Right lobe of liver (tissue), 4 donors: ENCODE data around the gene TSR3.
"Not testable (repeated sequence)": the region's sequence is repeated elsewhere in the genome, so short reads cannot be mapped to it uniquely, and the experiment has no call there.

ENCODE experiments used
- POLR2A ChIP-seq: fragments of 450-650 bp; IDR thresholded peaks from one replicate; pipeline ENCODE4 v1.6.1; 2017; ENCODE audit warnings: antibody characterized with exemption, mild to moderate bottlenecking
- TF ChIP-seq, protein P1 (sequence below), 4 donors: fragments of 200-600 bp in 3 of 4; fragments of 450-650 bp in 1 of 4; IDR thresholded peaks; one replicate each; pipeline versions ENCODE4 v1.5.1 to v1.8.0; 2016 to 2022; ENCODE audit warnings: antibody characterized with exemption in 4 of 4, mild to moderate bottlenecking in 2 of 4
- donor health status: DM: no; HTN: no; CAD: no.
- donor health status: DM: no; HTN: no; CAD: no.
- donor health status: DM: no; HTN: yes; CAD: no.

DNA sequence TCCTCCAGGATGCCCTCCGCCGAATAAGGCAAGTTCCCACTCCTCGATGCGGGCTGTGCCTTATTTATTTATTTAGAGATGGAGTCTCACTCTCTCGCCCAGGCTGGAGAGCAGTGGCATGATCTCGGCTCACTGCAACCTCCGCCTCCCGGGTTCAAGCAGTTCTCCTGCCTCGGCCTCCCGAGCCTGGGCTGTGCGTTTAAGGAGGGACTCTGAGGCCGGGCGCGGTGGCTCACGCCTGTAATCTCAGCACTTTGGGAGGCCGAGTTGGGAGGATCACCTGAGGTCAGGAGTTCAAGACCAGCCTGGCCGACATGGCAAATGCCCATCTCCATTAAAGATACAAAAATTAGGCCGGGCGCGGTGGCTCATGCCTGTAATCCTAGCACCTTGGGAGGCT lies 23.5 kb downstream of the TSR3 start:
- TF ChIP-seq, protein P1, sequence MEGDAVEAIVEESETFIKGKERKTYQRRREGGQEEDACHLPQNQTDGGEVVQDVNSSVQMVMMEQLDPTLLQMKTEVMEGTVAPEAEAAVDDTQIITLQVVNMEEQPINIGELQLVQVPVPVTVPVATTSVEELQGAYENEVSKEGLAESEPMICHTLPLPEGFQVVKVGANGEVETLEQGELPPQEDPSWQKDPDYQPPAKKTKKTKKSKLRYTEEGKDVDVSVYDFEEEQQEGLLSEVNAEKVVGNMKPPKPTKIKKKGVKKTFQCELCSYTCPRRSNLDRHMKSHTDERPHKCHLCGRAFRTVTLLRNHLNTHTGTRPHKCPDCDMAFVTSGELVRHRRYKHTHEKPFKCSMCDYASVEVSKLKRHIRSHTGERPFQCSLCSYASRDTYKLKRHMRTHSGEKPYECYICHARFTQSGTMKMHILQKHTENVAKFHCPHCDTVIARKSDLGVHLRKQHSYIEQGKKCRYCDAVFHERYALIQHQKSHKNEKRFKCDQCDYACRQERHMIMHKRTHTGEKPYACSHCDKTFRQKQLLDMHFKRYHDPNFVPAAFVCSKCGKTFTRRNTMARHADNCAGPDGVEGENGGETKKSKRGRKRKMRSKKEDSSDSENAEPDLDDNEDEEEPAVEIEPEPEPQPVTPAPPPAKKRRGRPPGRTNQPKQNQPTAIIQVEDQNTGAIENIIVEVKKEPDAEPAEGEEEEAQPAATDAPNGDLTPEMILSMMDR (IDR thresholded peaks at IDR 0.05) = not testable (repeated sequence)
- not testable (repeated sequence) for TF ChIP-seq POLR2A
